Loucy (cell line): ENCODE data around the gene ZNF385B.

Experiments used
- H2AFZ ChIP-seq: fragments of 200-600 bp; sonication (generic); 2 replicates; pipeline ENCODE4 v1.6.0; 2016; ENCODE audit warnings: antibody characterized with exemption, mild to moderate bottlenecking, low read length, moderate library complexity
- H3F3A ChIP-seq: fragments of 200-600 bp; 2 replicates; pipeline ENCODE4 v1.6.0; 2016; ENCODE audit warnings: antibody characterized with exemption, low read depth, mild to moderate bottlenecking
- H3K27me3 ChIP-seq: fragments of 200-600 bp; sonication (generic); 2 replicates; pipeline ENCODE4 v1.6.1; 2014; ENCODE audit warnings: low read length, mild to moderate bottlenecking; ENCODE audit not compliant: insufficient read depth, poor library complexity, severe bottlenecking
- H3K36me3 ChIP-seq: fragments of 200-600 bp; sonication (generic); 2 replicates; pipeline ENCODE4 v1.6.1; 2016; ENCODE audit warnings: low read length; ENCODE audit not compliant: insufficient read depth
- H3K4me1 ChIP-seq: fragments of 200-600 bp; sonication (generic); 2 replicates; pipeline ENCODE4 v1.5.1; 2014; ENCODE audit warnings: low read length, mild to moderate bottlenecking; ENCODE audit not compliant: insufficient read depth, poor library complexity, severe bottlenecking
- H3K4me2 ChIP-seq: fragments of 200-600 bp; sonication (generic); 2 replicates; pipeline ENCODE4 v1.6.0; 2014; ENCODE audit warnings: antibody characterized with exemption, low read length, low read depth, mild to moderate bottlenecking; ENCODE audit not compliant: poor library complexity, severe bottlenecking
- H3K4me3 ChIP-seq: fragments of 200-600 bp; sonication (generic); 2 replicates; pipeline ENCODE4 v1.5.1; 2014; ENCODE audit warnings: low read length, mild to moderate bottlenecking, mixed read lengths; ENCODE audit not compliant: poor library complexity, severe bottlenecking
- H3K79me2 ChIP-seq: fragments of 200-600 bp; sonication (generic); 2 replicates; pipeline ENCODE4 v1.6.1; 2014; ENCODE audit warnings: low read length; ENCODE audit not compliant: insufficient read depth
- H3K9ac ChIP-seq: fragments of 200-600 bp; sonication (generic); 2 replicates; pipeline ENCODE4 v1.6.0; 2014; ENCODE audit warnings: mild to moderate bottlenecking, low read depth, low read length, moderate library complexity; ENCODE audit not compliant: poor library complexity, severe bottlenecking
- H3K9me2 ChIP-seq: fragments of 200-600 bp; sonication (generic); replicated peaks from 2 replicates; pipeline ENCODE4 v1.6.1; 2016; ENCODE audit warnings: low read depth, low read length, mixed read lengths
- H3K9me3 ChIP-seq: fragments of 200-600 bp; sonication (generic); 2 replicates; pipeline ENCODE4 v1.6.1; 2014; ENCODE audit warnings: mild to moderate bottlenecking, antibody characterized with exemption, low read length, low read depth; ENCODE audit not compliant: insufficient read depth
- H4K20me1 ChIP-seq: fragments of 200-600 bp; sonication (generic); 2 replicates; pipeline ENCODE4 v1.6.0; 2014; ENCODE audit warnings: antibody characterized with exemption, low read length, mild to moderate bottlenecking; ENCODE audit not compliant: insufficient read depth, poor library complexity, severe bottlenecking
- EZH2phosphoT487 ChIP-seq: fragments of 200-600 bp; IDR thresholded peaks from 2 replicates; pipeline ENCODE4 v1.6.1; 2018; ENCODE audit warnings: antibody characterized with exemption, mild to moderate bottlenecking, moderate library complexity, borderline replicate concordance
- TF ChIP-seq, protein P1 (sequence below): fragments of 200-600 bp; sonication (generic); conservative IDR thresholded peaks from 2 replicates; pipeline ENCODE4 v1.5.1; 2014; ENCODE audit warnings: mild to moderate bottlenecking, antibody characterized with exemption, low read length

The ZNF385B gene

GRCh38 chr2:179434357-179434756, 427.1 kb downstream of the ZNF385B start:
- Histone ChIP-seq H3K79me2 (no peaks in the 10 kb centered on the region), H3K9me2 (no peaks in the 10 kb centered on the region), H3K9me3 (no peaks in the 10 kb centered on the region), H3K27me3 (no peaks in the 10 kb centered on the region), H3K4me1 (no peaks in the 10 kb centered on the region), H2AFZ (no peak overlapping the region), H3K4me3 (no peak overlapping the region), H3K36me3 (no peaks in the 10 kb centered on the region), H3K9ac (no peak overlapping the region), H3F3A (no peaks in the 10 kb centered on the region), H4K20me1 (no peaks in the 10 kb centered on the region), H3K4me2 (no peak overlapping the region)
- TF ChIP-seq, protein P1, sequence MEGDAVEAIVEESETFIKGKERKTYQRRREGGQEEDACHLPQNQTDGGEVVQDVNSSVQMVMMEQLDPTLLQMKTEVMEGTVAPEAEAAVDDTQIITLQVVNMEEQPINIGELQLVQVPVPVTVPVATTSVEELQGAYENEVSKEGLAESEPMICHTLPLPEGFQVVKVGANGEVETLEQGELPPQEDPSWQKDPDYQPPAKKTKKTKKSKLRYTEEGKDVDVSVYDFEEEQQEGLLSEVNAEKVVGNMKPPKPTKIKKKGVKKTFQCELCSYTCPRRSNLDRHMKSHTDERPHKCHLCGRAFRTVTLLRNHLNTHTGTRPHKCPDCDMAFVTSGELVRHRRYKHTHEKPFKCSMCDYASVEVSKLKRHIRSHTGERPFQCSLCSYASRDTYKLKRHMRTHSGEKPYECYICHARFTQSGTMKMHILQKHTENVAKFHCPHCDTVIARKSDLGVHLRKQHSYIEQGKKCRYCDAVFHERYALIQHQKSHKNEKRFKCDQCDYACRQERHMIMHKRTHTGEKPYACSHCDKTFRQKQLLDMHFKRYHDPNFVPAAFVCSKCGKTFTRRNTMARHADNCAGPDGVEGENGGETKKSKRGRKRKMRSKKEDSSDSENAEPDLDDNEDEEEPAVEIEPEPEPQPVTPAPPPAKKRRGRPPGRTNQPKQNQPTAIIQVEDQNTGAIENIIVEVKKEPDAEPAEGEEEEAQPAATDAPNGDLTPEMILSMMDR: peak; percentile 35
- no peak for TF ChIP-seq EZH2phosphoT487

GRCh38 chr2:179432751-179433150, 428.7 kb downstream of the ZNF385B start:
- H4K20me1 ChIP-seq: no peaks in the 10 kb centered on the region
- no peak overlapping the region for H3K4me3 ChIP-seq
- H2AFZ ChIP-seq: no peak overlapping the region
- no peaks in the 10 kb centered on the region for H3K27me3 ChIP-seq
- TF ChIP-seq, protein P1: no peak
- no peak for TF ChIP-seq EZH2phosphoT487
- no peaks in the 10 kb centered on the region for H3K79me2 ChIP-seq
- no peaks in the 10 kb centered on the region for H3F3A ChIP-seq
- H3K9ac ChIP-seq: no peak overlapping the region
- H3K9me2 ChIP-seq: no peaks in the 10 kb centered on the region
- H3K36me3 ChIP-seq: no peaks in the 10 kb centered on the region
- H3K4me1 ChIP-seq: no peaks in the 10 kb centered on the region
- no peaks in the 10 kb centered on the region for H3K9me3 ChIP-seq
- H3K4me2 ChIP-seq: no peak overlapping the region

DNA sequence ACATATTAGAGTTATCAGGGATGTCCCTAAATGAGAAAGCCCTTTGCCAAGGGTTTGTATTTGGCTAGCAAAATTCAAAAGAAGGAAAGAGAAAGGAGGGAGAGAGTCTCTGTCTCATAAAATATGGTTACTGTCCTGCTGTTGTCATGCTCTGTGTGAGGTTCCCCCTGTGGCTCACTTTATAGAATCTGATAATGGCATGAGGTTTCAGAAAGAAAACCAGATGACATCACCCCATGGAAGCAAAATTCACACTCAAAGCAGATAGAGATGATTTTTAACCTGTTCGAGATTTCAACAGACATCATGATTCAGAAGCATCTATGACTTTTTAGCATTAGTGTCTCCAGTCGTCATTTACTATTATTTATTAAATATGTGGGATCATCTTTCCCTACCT, 431.8 kb downstream of the ZNF385B start:
- no peaks in the 10 kb centered on the region for H3K4me1 ChIP-seq
- no peaks in the 10 kb centered on the region for H3K36me3 ChIP-seq
- no peak overlapping the region for H3K9ac ChIP-seq
- no peaks in the 10 kb centered on the region for H3K27me3 ChIP-seq
- no peak overlapping the region for H2AFZ ChIP-seq
- no peaks in the 10 kb centered on the region for H3K79me2 ChIP-seq
- no peak overlapping the region for H3K4me2 ChIP-seq
- H4K20me1 ChIP-seq: no peaks in the 10 kb centered on the region
- no peak for TF ChIP-seq EZH2phosphoT487
- no peaks in the 10 kb centered on the region for H3K9me2 ChIP-seq
- H3F3A ChIP-seq: no peaks in the 10 kb centered on the region
- no peak overlapping the region for H3K4me3 ChIP-seq
- no peaks in the 10 kb centered on the region for H3K9me3 ChIP-seq

GRCh38 chr2:179429060-179429471, 432.3 kb downstream of the ZNF385B start:
- Histone ChIP-seq H3K4me3 (no peak overlapping the region), H3K4me1 (no peaks in the 10 kb centered on the region)

More at GRCh38 chr2:179429060-179429471, 432.3 kb downstream of the ZNF385B start:
- Histone ChIP-seq H3K36me3 (no peaks in the 10 kb centered on the region), H3F3A (no peaks in the 10 kb centered on the region), H3K27me3 (no peaks in the 10 kb centered on the region), H3K9me2 (no peaks in the 10 kb centered on the region), H4K20me1 (no peaks in the 10 kb centered on the region), H3K4me2 (no peak overlapping the region), H2AFZ (no peak overlapping the region), H3K9me3 (no peaks in the 10 kb centered on the region), H3K9ac (no peak overlapping the region), H3K79me2 (no peaks in the 10 kb centered on the region)
- TF ChIP-seq EZH2phosphoT487: no peak
- TF ChIP-seq, protein P1: no peak
